ENCODE results near the gene NDST4.
"Not testable (repeated sequence)": the region's sequence is repeated elsewhere in the genome, so short reads cannot be mapped to it uniquely, and the experiment has no call there.

Gene NDST4

GRCh38 chr4:115053313-115053712, 60.1 kb downstream of the NDST4 start:
- DNase-seq: no peak

DNA sequence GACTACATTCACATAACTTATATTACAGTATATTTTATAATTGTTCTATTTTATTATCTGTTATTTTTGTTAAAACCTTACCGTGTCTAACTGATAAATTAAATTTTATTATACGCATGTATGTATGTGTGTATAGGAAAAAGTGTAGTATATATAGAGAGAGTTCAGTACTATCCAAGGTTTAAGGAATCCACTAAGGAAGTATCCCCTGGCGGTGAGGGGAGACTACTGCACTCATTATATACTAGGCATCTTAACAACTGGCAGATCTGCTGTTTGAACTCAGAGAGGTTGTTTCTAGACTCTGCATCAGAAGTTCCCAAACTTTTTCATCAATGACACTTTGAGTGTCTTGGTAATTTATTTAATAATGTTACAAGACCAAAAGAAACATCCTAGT, 70.9 kb downstream of the NDST4 start:
- peak; percentile 3 for DNase-seq

GRCh38 chr4:115030281-115030680, 83.1 kb downstream of the NDST4 start:
- no peak for DNase-seq

GRCh38 chr4:115028682-115029410, 84.6 kb downstream of the NDST4 start:
- no peak for DNase-seq

GRCh38 chr4:114999880-115000279, 113.5 kb downstream of the NDST4 start:
- no peak for DNase-seq

DNA sequence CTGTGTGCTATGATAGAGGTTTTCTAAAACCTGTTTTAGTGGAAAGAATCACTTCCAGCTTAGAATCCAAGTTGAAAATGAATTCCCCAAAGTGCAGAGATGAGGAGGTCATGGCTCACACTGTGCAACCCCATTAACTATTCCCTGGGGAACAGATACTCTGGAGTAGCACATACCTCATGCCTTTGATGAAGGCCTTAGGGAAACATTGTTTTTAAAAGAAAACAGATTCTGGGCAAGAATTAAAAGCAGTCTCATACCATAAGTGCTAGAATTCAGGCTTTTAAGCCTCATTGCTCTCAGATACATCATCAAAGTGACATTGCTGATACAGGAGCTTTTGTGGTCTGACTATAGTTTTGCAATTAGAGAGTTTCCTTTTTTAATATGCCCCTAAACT, 115.1 kb downstream of the NDST4 start:
- DNase-seq: no peak

GRCh38 chr4:114997576-114998247, 115.7 kb downstream of the NDST4 start:
- no peak for DNase-seq

- no peak for DNase-seq
These were observed 127.3 kb downstream of the NDST4 start for GRCh38 chr4:114986133-114986532.

GRCh38 chr4:114980932-114981708, 132.3 kb downstream of the NDST4 start:
- DNase-seq: no peak

GRCh38 chr4:114980399-114980798, 133.0 kb downstream of the NDST4 start:
- DNase-seq: not testable (repeated sequence)

- no peak for DNase-seq
These were observed 136.5 kb downstream of the NDST4 start for GRCh38 chr4:114976901-114977300.

GRCh38 chr4:114964026-114964425, 149.4 kb downstream of the NDST4 start:
- no peak for DNase-seq

DNA sequence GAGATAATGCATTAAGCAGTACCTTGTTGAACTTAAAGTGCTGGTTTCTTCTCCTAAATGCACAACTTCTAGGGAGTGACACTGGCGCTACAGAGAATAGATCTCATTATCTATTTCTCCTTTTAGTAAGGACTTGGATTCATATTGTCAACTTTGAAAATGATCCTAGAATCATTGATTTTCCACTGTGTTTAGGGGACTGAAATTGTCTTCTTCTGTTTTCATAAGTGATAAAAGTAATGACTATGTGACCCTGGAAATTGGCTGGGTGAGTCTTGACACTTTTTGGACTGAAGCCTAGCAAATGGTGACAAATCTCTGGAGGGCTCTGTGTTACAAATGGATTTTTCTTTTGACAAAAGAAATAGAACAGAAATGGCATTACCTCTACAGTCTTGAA, 167.8 kb downstream of the NDST4 start:
- no peak for DNase-seq

DNA sequence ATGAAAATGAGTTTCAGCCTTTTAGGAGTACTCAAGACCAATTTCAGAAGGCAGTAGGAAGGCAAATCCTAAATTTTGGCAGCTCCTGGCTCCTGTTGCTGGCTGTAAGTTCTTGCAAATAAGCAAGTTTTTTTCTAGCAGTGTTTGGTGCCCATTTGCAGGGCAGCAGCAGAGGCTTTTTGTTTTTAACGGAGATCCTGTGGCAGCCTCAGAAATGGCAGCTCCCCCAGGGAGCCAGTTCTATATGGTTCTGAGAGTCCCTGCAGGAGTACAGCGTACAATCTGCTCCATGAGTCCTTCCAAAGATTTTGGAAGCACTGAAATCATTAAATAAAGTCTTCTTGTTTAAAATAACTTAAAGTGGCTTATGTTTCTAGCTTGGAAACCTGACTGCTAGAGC, 171.9 kb downstream of the NDST4 start:
- no peak for DNase-seq

DNA sequence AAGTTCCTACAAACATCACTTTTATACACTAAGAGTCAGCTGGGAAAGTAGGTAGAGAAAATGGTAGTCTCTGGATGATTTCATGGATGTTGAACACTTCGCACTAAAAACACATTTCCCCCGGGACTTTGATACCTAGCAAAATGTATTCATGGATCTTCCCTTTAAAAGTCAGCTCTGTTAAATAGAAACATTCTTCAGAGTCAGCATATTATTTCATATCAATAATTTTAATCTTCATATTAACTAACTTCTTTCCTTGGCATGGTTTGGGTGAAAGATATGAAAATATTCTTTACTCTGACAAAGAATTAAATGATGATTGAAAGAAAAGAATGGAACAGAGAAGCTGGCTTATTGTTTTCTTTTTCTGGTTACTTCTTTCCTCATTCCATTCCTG, 185.5 kb downstream of the NDST4 start:
- DNase-seq: no peak

- DNase-seq: no peak
These were observed 186.8 kb downstream of the NDST4 start for GRCh38 chr4:114926583-114926982.

GRCh38 chr4:114924311-114924710, 189.1 kb downstream of the NDST4 start:
- DNase-seq: no peak

GRCh38 chr4:114922592-114922933, 190.9 kb downstream of the NDST4 start:
- DNase-seq: no peak

DNA sequence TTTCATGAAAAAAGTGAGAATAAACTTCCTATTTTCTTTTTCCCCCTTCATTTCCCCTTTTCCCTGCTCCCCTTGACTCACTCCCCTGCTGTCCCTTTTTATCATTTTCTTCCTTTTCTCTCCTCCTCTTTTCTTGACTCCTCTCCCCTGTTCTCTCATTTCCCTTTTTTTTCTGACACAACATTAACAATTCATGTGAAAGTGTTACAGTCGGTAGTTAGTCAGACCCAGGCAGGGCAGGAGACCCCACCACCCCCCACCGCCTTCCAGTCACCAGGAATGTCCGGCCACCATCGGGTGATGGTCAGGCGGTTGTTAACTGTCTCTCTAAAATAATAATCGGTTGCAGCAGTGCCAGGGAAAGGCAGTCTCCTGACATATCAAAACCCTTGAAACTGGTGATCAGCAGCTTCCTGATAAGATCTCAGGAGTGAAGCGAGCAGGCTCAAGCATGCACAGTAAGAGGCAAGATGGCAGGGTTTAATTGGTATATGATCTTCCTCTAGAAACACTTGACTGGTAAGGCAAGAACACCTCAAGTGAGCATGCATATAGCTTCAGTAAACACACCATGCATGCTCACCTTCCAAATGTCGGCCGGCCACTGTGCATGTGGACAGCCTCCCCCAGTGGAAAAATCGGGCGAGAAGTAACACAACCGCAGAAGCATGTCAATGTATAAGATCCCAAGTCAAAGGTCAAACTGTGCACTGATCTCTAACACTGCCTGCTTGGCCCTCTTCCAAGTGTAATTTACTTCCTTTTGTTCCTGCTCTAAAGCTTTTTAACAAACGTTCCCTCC, 191.4 kb downstream of the NDST4 start:
- DNase-seq: no peak

DNA sequence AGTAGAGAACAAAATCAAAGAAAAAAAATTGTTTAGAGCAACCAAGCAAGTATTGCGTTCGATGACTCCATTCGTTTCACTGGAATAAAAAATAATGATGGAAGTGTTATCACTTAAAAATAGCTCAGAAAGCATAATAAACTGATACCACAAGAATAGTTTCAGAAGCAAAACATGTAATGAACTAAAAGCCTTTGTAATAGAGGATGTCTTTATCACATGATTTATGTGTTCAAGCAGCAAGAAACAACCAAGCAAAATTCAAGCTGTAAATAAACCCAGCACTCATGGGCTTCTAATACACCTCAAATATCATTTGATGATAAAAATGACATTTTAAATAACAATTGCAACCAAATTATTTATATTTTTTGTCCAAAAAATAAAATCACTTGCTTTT, 192.2 kb downstream of the NDST4 start:
- DNase-seq: no peak

GRCh38 chr4:114911111-114911510, 202.3 kb downstream of the NDST4 start:
- no peak for DNase-seq

DNA sequence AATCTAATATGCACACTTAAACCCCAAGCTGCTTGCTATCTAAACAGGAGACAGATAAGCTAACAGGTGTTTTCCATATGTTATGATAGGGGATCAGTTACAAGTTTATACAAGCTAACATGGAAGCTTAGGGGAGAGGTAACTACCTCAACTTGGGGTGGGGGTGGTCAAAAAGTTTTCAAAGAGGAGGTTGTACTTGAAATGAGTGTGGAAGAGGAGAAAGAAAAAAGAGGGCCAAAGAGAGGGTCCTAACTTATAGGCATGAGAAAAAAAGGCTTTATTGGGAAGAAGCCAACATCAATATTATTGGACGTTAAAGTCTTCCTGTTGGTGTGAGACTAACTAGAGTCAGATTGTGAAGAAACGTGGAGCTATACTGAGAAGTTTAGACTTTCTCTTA, 205.9 kb downstream of the NDST4 start:
- DNase-seq: no peak

DNA sequence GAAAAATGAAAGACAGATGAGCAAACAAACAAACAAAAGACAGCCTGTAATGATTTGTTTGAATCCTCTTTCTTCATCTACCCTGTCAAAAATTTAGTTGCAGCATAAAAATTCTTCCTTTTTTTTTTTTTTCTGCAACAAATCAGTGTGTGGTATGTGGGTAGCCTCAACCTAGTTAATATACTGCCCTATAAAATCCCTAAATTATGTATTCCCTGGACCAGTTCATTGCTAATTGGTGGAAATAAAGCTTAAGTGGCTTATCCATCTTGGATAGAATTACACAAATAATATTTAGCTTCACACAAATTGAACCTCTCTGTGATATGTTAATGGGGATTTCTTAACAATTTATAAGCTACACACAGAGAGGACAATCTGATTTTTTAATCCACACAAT, 208.4 kb downstream of the NDST4 start:
- DNase-seq: no peak

Measured in hematopoietic multipotent progenitor cell treated with erythropoietin and hydrocortisone succinate and interleukin-3 and kit ligand, for 4 days (in vitro differentiated cells).